ENCODE data around the gene ZNF492. TPM values are rescaled to one million over a fixed set of nuclear protein-coding genes. Genes with fewer than 3 reads are reported as not detected.
"Not testable (repeated sequence)": the region's sequence is repeated elsewhere in the genome, so short reads cannot be mapped to it uniquely, and the experiment has no call there.

ZNF492 gene
- 1.0 TPM for total RNA-seq

- peak within 1 kb of the TSS; percentile 61 to 80 (median 64) for H3K4me3 ChIP-seq (ENCODE audit: low read length in 3 of 3)
- not testable (repeated sequence) for H3K36me3 ChIP-seq (ENCODE audit: control insufficient read depth in 3 of 3, insufficient read depth in 3 of 3, low read length in 3 of 3); H3K27me3 ChIP-seq (ENCODE audit: control insufficient read depth in 3 of 3, insufficient read depth in 3 of 3, low read length in 3 of 3); H3K4me1 ChIP-seq (ENCODE audit: control insufficient read depth in 3 of 3, insufficient read depth in 3 of 3, low read length in 3 of 3); H3K9me3 ChIP-seq (ENCODE audit: control insufficient read depth in 3 of 3, low read length in 3 of 3); H3K27ac ChIP-seq (ENCODE audit: low read depth, low read length)
- peak within 1 kb of the TSS in 2 of 3 donors; percentile 57 for H3K9ac ChIP-seq (ENCODE audit: low read depth in 1 of 3, low read length in 3 of 3)
These were observed at the start of gene ZNF492 for GRCh38 chr19:22633706-22634449. TSS of gene ZNF492 (plus strand) at chr19:22634324. CDS start at chr19:22653400, 19,076 bp downstream.

DNA sequence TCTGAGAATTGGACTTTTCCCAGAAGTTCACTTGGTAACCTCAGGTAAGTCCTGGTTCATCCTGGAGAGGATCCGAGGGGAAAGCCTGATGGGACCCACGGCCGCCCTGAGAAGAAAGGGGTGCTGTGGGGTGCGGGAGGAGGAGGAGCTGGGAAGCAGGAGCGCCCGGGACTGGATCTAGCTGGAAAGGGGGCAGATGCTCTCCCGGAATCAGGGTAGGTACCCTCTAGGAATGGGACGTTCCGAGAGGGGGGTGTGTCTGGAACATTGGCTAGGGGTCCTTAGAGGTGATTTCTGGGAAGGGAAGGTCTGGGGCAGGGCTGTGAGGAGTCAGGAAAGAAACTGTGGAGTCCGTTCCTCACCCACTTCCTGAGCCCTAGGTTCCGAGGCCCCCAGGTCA, 38.7 kb upstream of the ZNF492 start:
- Histone ChIP-seq H3K27ac (ENCODE audit: low read depth, low read length) (no peak overlapping the region), H3K9me3 (ENCODE audit: control insufficient read depth in 3 of 3, low read length in 3 of 3) (peaks cover 0 to 2% (median 0%) of the 10 kb centered on the region in 3 donors), H3K27me3 (ENCODE audit: control insufficient read depth in 3 of 3, insufficient read depth in 3 of 3, low read length in 3 of 3) (no peaks in the 10 kb centered on the region), H3K36me3 (ENCODE audit: control insufficient read depth in 3 of 3, insufficient read depth in 3 of 3, low read length in 3 of 3) (no peaks in the 10 kb centered on the region), H3K4me3 (ENCODE audit: low read length in 3 of 3) (no peak overlapping the region), H3K9ac (ENCODE audit: low read depth in 1 of 3, low read length in 3 of 3) (no peak overlapping the region), H3K4me1 (ENCODE audit: control insufficient read depth in 3 of 3, insufficient read depth in 3 of 3, low read length in 3 of 3) (no peaks in the 10 kb centered on the region)

- Histone ChIP-seq H3K4me1 (ENCODE audit: control insufficient read depth in 3 of 3, insufficient read depth in 3 of 3, low read length in 3 of 3) (no peaks in the 10 kb centered on the region), H3K27me3 (ENCODE audit: control insufficient read depth in 3 of 3, insufficient read depth in 3 of 3, low read length in 3 of 3) (no peaks in the 10 kb centered on the region), H3K4me3 (ENCODE audit: low read length in 3 of 3) (no peak overlapping the region), H3K27ac (ENCODE audit: low read depth, low read length) (no peak overlapping the region), H3K9me3 (ENCODE audit: control insufficient read depth in 3 of 3, low read length in 3 of 3) (peaks cover 0 to 3% (median 2%) of the 10 kb centered on the region in 3 donors), H3K36me3 (ENCODE audit: control insufficient read depth in 3 of 3, insufficient read depth in 3 of 3, low read length in 3 of 3) (no peaks in the 10 kb centered on the region), H3K9ac (ENCODE audit: low read depth in 1 of 3, low read length in 3 of 3) (no peak overlapping the region)
These were observed 38.2 kb upstream of the ZNF492 start for GRCh38 chr19:22595918-22596341.

- no peaks in the 10 kb centered on the region for H3K4me1 ChIP-seq (ENCODE audit: control insufficient read depth in 3 of 3, insufficient read depth in 3 of 3, low read length in 3 of 3)
- H3K36me3 ChIP-seq (ENCODE audit: control insufficient read depth in 3 of 3, insufficient read depth in 3 of 3, low read length in 3 of 3): no peaks in the 10 kb centered on the region
- H3K4me3 ChIP-seq (ENCODE audit: low read length in 3 of 3): no peak overlapping the region
- H3K9me3 ChIP-seq (ENCODE audit: control insufficient read depth in 3 of 3, low read length in 3 of 3): peaks cover 0 to 6% (median 2%) of the 10 kb centered on the region in 3 donors
- H3K27me3 ChIP-seq (ENCODE audit: control insufficient read depth in 3 of 3, insufficient read depth in 3 of 3, low read length in 3 of 3): no peaks in the 10 kb centered on the region
- no peak overlapping the region for H3K9ac ChIP-seq (ENCODE audit: low read depth in 1 of 3, low read length in 3 of 3)
- no peak overlapping the region for H3K27ac ChIP-seq (ENCODE audit: low read depth, low read length)
These were observed 33.2 kb upstream of the ZNF492 start for GRCh38 chr19:22600690-22601648.

DNA sequence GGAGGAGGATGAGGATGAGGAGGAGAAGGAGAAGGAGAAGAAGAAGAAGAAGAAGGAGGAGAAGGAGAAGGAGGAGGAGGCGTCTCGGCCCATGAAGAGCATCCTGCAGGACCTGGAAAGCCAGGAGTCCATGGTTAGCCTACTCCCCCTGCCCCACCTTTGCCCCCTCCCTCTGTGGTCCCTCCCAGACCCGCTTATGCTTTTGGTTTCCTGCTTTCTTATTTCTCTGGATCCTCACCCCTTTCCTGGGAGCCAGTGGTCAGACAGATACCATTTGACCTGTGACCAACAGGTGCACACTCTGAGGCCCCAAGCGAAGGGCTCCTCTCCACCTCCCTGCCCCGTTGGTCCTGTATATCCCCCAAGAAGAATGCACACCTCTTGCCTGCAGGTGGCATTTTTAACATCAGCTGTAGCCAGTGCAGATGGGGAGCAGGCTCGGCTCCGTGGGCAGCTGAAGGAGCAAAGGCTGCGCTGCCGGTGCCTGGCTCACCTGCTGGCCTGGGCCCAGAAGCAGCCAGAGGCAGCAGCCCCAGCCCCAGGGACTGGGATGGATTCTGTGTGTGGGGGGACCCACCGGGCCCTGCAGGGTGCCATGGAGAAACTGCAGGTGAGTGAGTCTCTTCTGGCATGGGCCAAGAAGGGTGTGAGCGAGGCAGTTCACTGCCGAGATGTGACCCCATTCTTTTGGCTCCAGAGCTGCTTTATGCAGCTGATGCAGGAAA, 32.1 kb upstream of the ZNF492 start:
- H3K9me3 ChIP-seq (ENCODE audit: control insufficient read depth in 3 of 3, low read length in 3 of 3): peaks cover 0 to 6% (median 2%) of the 10 kb centered on the region in 3 donors
- H3K27me3 ChIP-seq (ENCODE audit: control insufficient read depth in 3 of 3, insufficient read depth in 3 of 3, low read length in 3 of 3): no peaks in the 10 kb centered on the region
- no peaks in the 10 kb centered on the region for H3K36me3 ChIP-seq (ENCODE audit: control insufficient read depth in 3 of 3, insufficient read depth in 3 of 3, low read length in 3 of 3)
- H3K27ac ChIP-seq (ENCODE audit: low read depth, low read length): no peak overlapping the region
- H3K4me1 ChIP-seq (ENCODE audit: control insufficient read depth in 3 of 3, insufficient read depth in 3 of 3, low read length in 3 of 3): no peaks in the 10 kb centered on the region
- H3K4me3 ChIP-seq (ENCODE audit: low read length in 3 of 3): no peak overlapping the region
- no peak overlapping the region for H3K9ac ChIP-seq (ENCODE audit: low read depth in 1 of 3, low read length in 3 of 3)

- Histone ChIP-seq H3K4me1 (ENCODE audit: control insufficient read depth in 3 of 3, insufficient read depth in 3 of 3, low read length in 3 of 3) (no peaks in the 10 kb centered on the region), H3K9me3 (ENCODE audit: control insufficient read depth in 3 of 3, low read length in 3 of 3) (peaks cover 0 to 6% (median 2%) of the 10 kb centered on the region in 3 donors), H3K9ac (ENCODE audit: low read depth in 1 of 3, low read length in 3 of 3) (no peak overlapping the region), H3K4me3 (ENCODE audit: low read length in 3 of 3) (no peak overlapping the region), H3K27me3 (ENCODE audit: control insufficient read depth in 3 of 3, insufficient read depth in 3 of 3, low read length in 3 of 3) (no peaks in the 10 kb centered on the region), H3K36me3 (ENCODE audit: control insufficient read depth in 3 of 3, insufficient read depth in 3 of 3, low read length in 3 of 3) (no peaks in the 10 kb centered on the region), H3K27ac (ENCODE audit: low read depth, low read length) (no peak overlapping the region)
These were observed 31.4 kb upstream of the ZNF492 start for GRCh38 chr19:22602631-22603272.

GRCh38 chr19:22603518-22604440, 30.3 kb upstream of the ZNF492 start:
- Histone ChIP-seq H3K4me1 (ENCODE audit: control insufficient read depth in 3 of 3, insufficient read depth in 3 of 3, low read length in 3 of 3) (no peaks in the 10 kb centered on the region), H3K27me3 (ENCODE audit: control insufficient read depth in 3 of 3, insufficient read depth in 3 of 3, low read length in 3 of 3) (no peaks in the 10 kb centered on the region), H3K9ac (ENCODE audit: low read depth in 1 of 3, low read length in 3 of 3) (no peak overlapping the region), H3K9me3 (ENCODE audit: control insufficient read depth in 3 of 3, low read length in 3 of 3) (peaks cover 0 to 6% (median 2%) of the 10 kb centered on the region in 3 donors), H3K4me3 (ENCODE audit: low read length in 3 of 3) (no peak overlapping the region), H3K36me3 (ENCODE audit: control insufficient read depth in 3 of 3, insufficient read depth in 3 of 3, low read length in 3 of 3) (no peaks in the 10 kb centered on the region), H3K27ac (ENCODE audit: low read depth, low read length) (no peak overlapping the region)

GRCh38 chr19:22604571-22605274, 29.4 kb upstream of the ZNF492 start:
- Histone ChIP-seq H3K4me1 (ENCODE audit: control insufficient read depth in 3 of 3, insufficient read depth in 3 of 3, low read length in 3 of 3) (no peaks in the 10 kb centered on the region), H3K27me3 (ENCODE audit: control insufficient read depth in 3 of 3, insufficient read depth in 3 of 3, low read length in 3 of 3) (no peaks in the 10 kb centered on the region), H3K4me3 (ENCODE audit: low read length in 3 of 3) (no peak overlapping the region), H3K9me3 (ENCODE audit: control insufficient read depth in 3 of 3, low read length in 3 of 3) (peaks cover 0 to 6% (median 2%) of the 10 kb centered on the region in 3 donors), H3K9ac (ENCODE audit: low read depth in 1 of 3, low read length in 3 of 3) (no peak overlapping the region), H3K27ac (ENCODE audit: low read depth, low read length) (no peak overlapping the region), H3K36me3 (ENCODE audit: control insufficient read depth in 3 of 3, insufficient read depth in 3 of 3, low read length in 3 of 3) (no peaks in the 10 kb centered on the region)

All from skeletal muscle tissue (tissue), 4 donors.